Measurements from ENCODE around the gene MYO1F. TPM values are rescaled to one million over a fixed set of nuclear protein-coding genes. Genes with fewer than 3 reads are reported as not detected.

Gene MYO1F
- polyA plus RNA-seq, 2 of the 4 experiments (the other 2 are of a cell fraction), result 0.23 to 0.37 TPM

GRCh38 chr19:8490873-8491272, 86.4 kb downstream of the MYO1F start (continued):
- TF ChIP-seq MYC (IDR thresholded peaks at IDR 0.05; ENCODE audit: borderline replicate concordance, low read length) (no peak), MAFK (IDR thresholded peaks at IDR 0.05; ENCODE audit: partially characterized antibody) (no peak)

- TF ChIP-seq ZSCAN20 (CRISPR knock-in tag; IDR thresholded peaks at IDR 0.05), result no peak
- DNase-seq (ENCODE audit: low read depth in 1 of 2, low spot score in 1 of 2) (no peak), ATAC-seq (peak; percentile 11 to 15; a peak in 3 of 6 replicates), FAIRE-seq (no peak)
- Histone ChIP-seq H3K4me1 (no peaks in the 10 kb centered on the region), H3K4me2 (no peak overlapping the region), H3K27ac (no peak overlapping the region), H3K9me3 (no peaks in the 10 kb centered on the region), H3K4me3 (no peak overlapping the region)
- CTCF ChIA-PET, result interaction anchor here (1.0 to 1.3 kb wide), 2 partner anchors 27 to 136 kb away, joined by 3 to 4 read pairs; no protein-coding TSS in a partner anchor
- whole genome bisulfite sequencing (ENCODE audit: missing lambda C conversion rate), result 94% methylated on average over 12 of the region's 24 CpGs
- POLR2A ChIA-PET, result no interaction called here
Observed at GRCh38 chr19:8490395-8490760, 86.9 kb downstream of the MYO1F start.

- ATAC-seq (peak in 1 of 2 experiments; percentile 9; a peak in 2 of 6 replicates), DNase-seq (ENCODE audit: low read depth in 1 of 2, low spot score in 1 of 2) (no peak), FAIRE-seq (no peak)
- Histone ChIP-seq H3K4me1 (no peaks in the 10 kb centered on the region), H3K27ac (no peak overlapping the region), H3K9me3 (no peaks in the 10 kb centered on the region), H3K4me2 (no peak overlapping the region), H3K4me3 (no peak overlapping the region)
- 90% methylated on average over 14 of the region's 25 CpGs for WGBS (ENCODE audit: missing lambda C conversion rate)
- CTCF ChIA-PET, result interaction anchor here (1.0 to 1.3 kb wide), 2 partner anchors 27 to 136 kb away, joined by 3 to 4 read pairs; no protein-coding TSS in a partner anchor
- TF ChIP-seq NPAS2 (CRISPR knock-in tag; IDR thresholded peaks at IDR 0.05; ENCODE audit: borderline replicate concordance) (no peak), BCL3 (IDR thresholded peaks at IDR 0.05) (no peak), RNF2 (IDR thresholded peaks at IDR 0.05; ENCODE audit: borderline replicate concordance, low read depth) (no peak), HDAC2 (IDR thresholded peaks at IDR 0.05) (no peak), CBX2 (IDR thresholded peaks at IDR 0.05; ENCODE audit: borderline replicate concordance, low read depth) (no peak), RARB (CRISPR knock-in tag; IDR thresholded peaks at IDR 0.05) (no peak), HOXB13 (CRISPR knock-in tag; IDR thresholded peaks at IDR 0.05; ENCODE audit: low read depth) (no peak), EP300 (IDR thresholded peaks at IDR 0.05) (no peak), PBX3 (IDR thresholded peaks at IDR 0.05) (no peak), ZC3H11A (IDR thresholded peaks at IDR 0.05) (no peak), ZNF302 (CRISPR knock-in tag; IDR thresholded peaks at IDR 0.05) (no peak), JUN (IDR thresholded peaks at IDR 0.05) (no peak), TFCP2L1 (CRISPR knock-in tag; IDR thresholded peaks at IDR 0.05) (no peak), GATA3 (IDR thresholded peaks at IDR 0.05; ENCODE audit: borderline replicate concordance) (no peak), RCOR1 (IDR thresholded peaks at IDR 0.05; ENCODE audit: low read depth, low read length) (no peak), HOXB5 (CRISPR knock-in tag; IDR thresholded peaks at IDR 0.05) (no peak)
- POLR2A ChIA-PET, result no interaction called here
Observed at GRCh38 chr19:8489561-8490394, 87.5 kb downstream of the MYO1F start.

GRCh38 chr19:8488365-8488764, 88.9 kb downstream of the MYO1F start:
- FAIRE-seq (no peak), DNase-seq (ENCODE audit: low read depth in 1 of 2, low spot score in 1 of 2) (no peak), ATAC-seq (no peak)
- H3K4me3 ChIP-seq, result no peak overlapping the region
- CTCF ChIA-PET, result interaction anchor here (1.0 to 2.1 kb wide), 3 partner anchors 9 to 17 kb away, joined by 4 to 7 read pairs (median 5); no protein-coding TSS in a partner anchor
- no peaks in the 10 kb centered on the region for H3K9me3 ChIP-seq
- H3K4me1 ChIP-seq, result no peaks in the 10 kb centered on the region
- POLR2A ChIA-PET, result no interaction called here
- 75% methylated on average over 15 of the region's 15 CpGs for WGBS (ENCODE audit: missing lambda C conversion rate)
- no peak overlapping the region for H3K27ac ChIP-seq
- TF ChIP-seq BCL3 (IDR thresholded peaks at IDR 0.05), result no peak
- TF ChIP-seq EHMT2 (IDR thresholded peaks at IDR 0.05; ENCODE audit: low read depth), result no peak
- TF ChIP-seq ZFP36 (IDR thresholded peaks at IDR 0.05; ENCODE audit: borderline replicate concordance, partially characterized antibody), result no peak
- no peak overlapping the region for H3K4me2 ChIP-seq

Measured in A549 (cell line).